ENCODE measurements around the gene JAKMIP2.

Gene JAKMIP2

GRCh38 chr5:147752033-147752432 is 30.5 kb downstream of the JAKMIP2 start:
- H3K27ac ChIP-seq (replicated peaks), result no peak overlapping the region
- no peaks in the 10 kb centered on the region for H3K27me3 ChIP-seq (ENCODE audit: insufficient read depth, poor library complexity, severe bottlenecking)
- TF ChIP-seq, protein P1, sequence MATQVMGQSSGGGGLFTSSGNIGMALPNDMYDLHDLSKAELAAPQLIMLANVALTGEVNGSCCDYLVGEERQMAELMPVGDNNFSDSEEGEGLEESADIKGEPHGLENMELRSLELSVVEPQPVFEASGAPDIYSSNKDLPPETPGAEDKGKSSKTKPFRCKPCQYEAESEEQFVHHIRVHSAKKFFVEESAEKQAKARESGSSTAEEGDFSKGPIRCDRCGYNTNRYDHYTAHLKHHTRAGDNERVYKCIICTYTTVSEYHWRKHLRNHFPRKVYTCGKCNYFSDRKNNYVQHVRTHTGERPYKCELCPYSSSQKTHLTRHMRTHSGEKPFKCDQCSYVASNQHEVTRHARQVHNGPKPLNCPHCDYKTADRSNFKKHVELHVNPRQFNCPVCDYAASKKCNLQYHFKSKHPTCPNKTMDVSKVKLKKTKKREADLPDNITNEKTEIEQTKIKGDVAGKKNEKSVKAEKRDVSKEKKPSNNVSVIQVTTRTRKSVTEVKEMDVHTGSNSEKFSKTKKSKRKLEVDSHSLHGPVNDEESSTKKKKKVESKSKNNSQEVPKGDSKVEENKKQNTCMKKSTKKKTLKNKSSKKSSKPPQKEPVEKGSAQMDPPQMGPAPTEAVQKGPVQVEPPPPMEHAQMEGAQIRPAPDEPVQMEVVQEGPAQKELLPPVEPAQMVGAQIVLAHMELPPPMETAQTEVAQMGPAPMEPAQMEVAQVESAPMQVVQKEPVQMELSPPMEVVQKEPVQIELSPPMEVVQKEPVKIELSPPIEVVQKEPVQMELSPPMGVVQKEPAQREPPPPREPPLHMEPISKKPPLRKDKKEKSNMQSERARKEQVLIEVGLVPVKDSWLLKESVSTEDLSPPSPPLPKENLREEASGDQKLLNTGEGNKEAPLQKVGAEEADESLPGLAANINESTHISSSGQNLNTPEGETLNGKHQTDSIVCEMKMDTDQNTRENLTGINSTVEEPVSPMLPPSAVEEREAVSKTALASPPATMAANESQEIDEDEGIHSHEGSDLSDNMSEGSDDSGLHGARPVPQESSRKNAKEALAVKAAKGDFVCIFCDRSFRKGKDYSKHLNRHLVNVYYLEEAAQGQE (IDR thresholded peaks at IDR 0.05; ENCODE audit: insufficient replicate concordance, low read depth), result no peak
- TF ChIP-seq POLR2AphosphoS5 (IDR thresholded peaks at IDR 0.05; ENCODE audit: low read depth), result no peak
- TF ChIP-seq, protein P2, sequence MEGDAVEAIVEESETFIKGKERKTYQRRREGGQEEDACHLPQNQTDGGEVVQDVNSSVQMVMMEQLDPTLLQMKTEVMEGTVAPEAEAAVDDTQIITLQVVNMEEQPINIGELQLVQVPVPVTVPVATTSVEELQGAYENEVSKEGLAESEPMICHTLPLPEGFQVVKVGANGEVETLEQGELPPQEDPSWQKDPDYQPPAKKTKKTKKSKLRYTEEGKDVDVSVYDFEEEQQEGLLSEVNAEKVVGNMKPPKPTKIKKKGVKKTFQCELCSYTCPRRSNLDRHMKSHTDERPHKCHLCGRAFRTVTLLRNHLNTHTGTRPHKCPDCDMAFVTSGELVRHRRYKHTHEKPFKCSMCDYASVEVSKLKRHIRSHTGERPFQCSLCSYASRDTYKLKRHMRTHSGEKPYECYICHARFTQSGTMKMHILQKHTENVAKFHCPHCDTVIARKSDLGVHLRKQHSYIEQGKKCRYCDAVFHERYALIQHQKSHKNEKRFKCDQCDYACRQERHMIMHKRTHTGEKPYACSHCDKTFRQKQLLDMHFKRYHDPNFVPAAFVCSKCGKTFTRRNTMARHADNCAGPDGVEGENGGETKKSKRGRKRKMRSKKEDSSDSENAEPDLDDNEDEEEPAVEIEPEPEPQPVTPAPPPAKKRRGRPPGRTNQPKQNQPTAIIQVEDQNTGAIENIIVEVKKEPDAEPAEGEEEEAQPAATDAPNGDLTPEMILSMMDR (IDR thresholded peaks at IDR 0.05; ENCODE audit: insufficient read depth, low read length), result no peak
- TF ChIP-seq GABPA (IDR thresholded peaks at IDR 0.05; ENCODE audit: low read depth), result no peak
- TF ChIP-seq SPI1 (IDR thresholded peaks at IDR 0.05; ENCODE audit: borderline replicate concordance, low read depth), result no peak
- no peak for DNase-seq (ENCODE audit: low read depth in 1 of 2, low spot score in 1 of 2)
- no peak overlapping the region for H3K4me3 ChIP-seq (replicated peaks; ENCODE audit: insufficient read depth, low read length)

DNA sequence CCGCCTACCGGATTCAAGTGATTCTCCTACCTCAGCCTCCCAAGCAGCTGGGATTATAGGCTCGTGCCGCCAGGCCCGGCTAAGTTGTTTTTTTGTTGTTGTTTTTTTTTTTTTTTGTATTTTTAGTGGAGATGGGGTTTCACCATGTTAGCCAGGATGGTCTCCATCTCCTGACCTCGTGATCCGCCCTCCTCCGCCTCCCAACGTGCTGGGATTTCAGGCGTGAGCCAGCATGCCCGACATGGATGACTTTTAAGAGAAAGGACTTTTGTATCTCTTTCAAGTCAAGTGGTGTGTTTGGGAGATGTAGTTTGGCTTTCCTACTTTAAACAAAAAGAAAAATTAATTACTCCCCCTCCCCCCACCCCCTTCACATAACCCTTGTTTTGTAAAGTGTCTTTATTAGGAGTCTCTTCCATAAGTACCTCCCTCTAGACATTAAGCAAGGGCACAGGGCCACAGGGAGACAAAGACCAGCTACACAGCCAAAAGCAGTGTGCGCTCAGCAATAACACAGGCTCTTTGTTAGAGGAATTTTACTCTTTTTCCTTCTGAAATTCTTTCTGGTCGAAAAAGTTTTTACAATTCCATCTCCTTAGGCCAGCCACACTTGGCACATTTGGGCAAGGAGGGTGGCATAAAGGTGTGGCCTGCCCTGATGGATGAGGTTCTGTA is 31.2 kb downstream of the JAKMIP2 start:
- H3K27me3 ChIP-seq (ENCODE audit: insufficient read depth, poor library complexity, severe bottlenecking), result peaks cover 2% of the 10 kb centered on the region
- no peak overlapping the region for H3K4me3 ChIP-seq (replicated peaks; ENCODE audit: insufficient read depth, low read length)
- H3K27ac ChIP-seq (replicated peaks), result no peak overlapping the region
- no peak for DNase-seq (ENCODE audit: low read depth in 1 of 2, low spot score in 1 of 2)
- TF ChIP-seq GABPA (IDR thresholded peaks at IDR 0.05; ENCODE audit: low read depth), result no peak
- TF ChIP-seq, protein P2 (IDR thresholded peaks at IDR 0.05; ENCODE audit: insufficient read depth, low read length), result no peak
- TF ChIP-seq, protein P1 (IDR thresholded peaks at IDR 0.05; ENCODE audit: insufficient replicate concordance, low read depth), result no peak
- no peak for TF ChIP-seq SPI1 (IDR thresholded peaks at IDR 0.05; ENCODE audit: borderline replicate concordance, low read depth)
- TF ChIP-seq POLR2AphosphoS5 (IDR thresholded peaks at IDR 0.05; ENCODE audit: low read depth), result no peak

GRCh38 chr5:147750065-147750464 is 32.5 kb downstream of the JAKMIP2 start:
- no peak overlapping the region for H3K27ac ChIP-seq (replicated peaks)
- peaks cover 2% of the 10 kb centered on the region for H3K27me3 ChIP-seq (ENCODE audit: insufficient read depth, poor library complexity, severe bottlenecking)
- H3K4me3 ChIP-seq (replicated peaks; ENCODE audit: insufficient read depth, low read length), result no peak overlapping the region
- TF ChIP-seq POLR2AphosphoS5 (IDR thresholded peaks at IDR 0.05; ENCODE audit: low read depth) (no peak), SPI1 (IDR thresholded peaks at IDR 0.05; ENCODE audit: borderline replicate concordance, low read depth) (no peak), GABPA (IDR thresholded peaks at IDR 0.05; ENCODE audit: low read depth) (no peak)
- TF ChIP-seq, protein P1 (IDR thresholded peaks at IDR 0.05; ENCODE audit: insufficient replicate concordance, low read depth), result no peak
- TF ChIP-seq, protein P2 (IDR thresholded peaks at IDR 0.05; ENCODE audit: insufficient read depth, low read length), result no peak
- DNase-seq (ENCODE audit: low read depth in 1 of 2, low spot score in 1 of 2), result no peak

Measured in HL-60 (cell line).